A549 (cell line): ENCODE measurements around the gene MS4A6A. TPM values are rescaled to one million over a fixed set of nuclear protein-coding genes. Genes with fewer than 3 reads are reported as not detected.

Experiments used
- ATAC-seq, 2 experiments: fragments of 200-7000 bp in 1 of 2; fragments of >200 bp in 1 of 2; cut with Nextera tagmentation in 1 of 2; cut with Tn5 transposase in 1 of 2; 3 replicates each; pipeline versions ENCODE4 v1.8.0 to v1.9.1; 2018 to 2020; ENCODE audit warnings: mild to moderate bottlenecking in 1 of 2, moderate library complexity in 1 of 2
- CTCF ChIA-PET: fragments of 300-600 bp; sonication (Branson Sonifier 250); formaldehyde crosslinking; extraction: SDS; loops from one replicate; lab custom pipeline; 2021; ENCODE audit warnings: antibody characterized with exemption, inconsistent platforms; lab: Yijun Ruan, JAX
- POLR2A ChIA-PET: fragments of 350-600 bp; formaldehyde crosslinking; extraction: SDS; loops from one replicate; lab custom pipeline; 2021; ENCODE audit warnings: antibody characterized with exemption, inconsistent platforms; lab: Yijun Ruan, JAX
- DNase-seq, 2 experiments: peaks; one replicate each; pipeline versions ENCODE4 v3.0.0 to v3.0.0-alpha.2; 2011 to 2016; ENCODE audit warnings: low read depth in 1 of 2, low spot score in 1 of 2
- FAIRE-seq: peaks from 2 replicates; lab custom pipeline; 2011; peaks lifted over from hg19 to GRCh38; lab: Jason Lieb, UNC
- H3K27ac ChIP-seq, 2 experiments: fragments of >200 bp; sonication (Bioruptor Twin); formaldehyde crosslinking; 3 replicates each; pipeline ENCODE4 v1.5.1; 2016 to 2017
- H3K4me1 ChIP-seq: fragments of >200 bp; sonication (Bioruptor Twin); formaldehyde crosslinking; 3 replicates; pipeline ENCODE4 v1.6.1; 2016
- H3K4me2 ChIP-seq: fragments of >200 bp; sonication (Bioruptor Twin); formaldehyde crosslinking; 3 replicates; pipeline ENCODE4 v1.6.1; 2016
- H3K4me3 ChIP-seq: fragments of >200 bp; sonication (Bioruptor Twin); formaldehyde crosslinking; 3 replicates; pipeline ENCODE4 v1.5.1; 2016
- H3K9me3 ChIP-seq: fragments of >200 bp; sonication (Bioruptor Twin); formaldehyde crosslinking; 3 replicates; pipeline ENCODE4 v1.6.1; 2016
- BCL3 ChIP-seq: fragments of >200 bp; sonication (Bioruptor Twin); formaldehyde crosslinking; IDR thresholded peaks from 3 replicates; pipeline ENCODE4 v1.6.1; 2016
- BHLHE40 ChIP-seq: IDR thresholded peaks from 2 replicates; pipeline ENCODE4 v1.6.1; 2012; ENCODE audit warnings: low read depth, low read length, inconsistent platforms
- CHD2 ChIP-seq: fragments of 150-350 bp; IDR thresholded peaks from 2 replicates; pipeline ENCODE4 v1.6.1; 2014; ENCODE audit warnings: low read length; ENCODE audit not compliant: partially characterized antibody
- CHD4 ChIP-seq: fragments of 200-600 bp; sonication (generic); IDR thresholded peaks from 2 replicates; pipeline ENCODE4 v1.6.1; 2016; ENCODE audit warnings: antibody characterized with exemption, mild to moderate bottlenecking, borderline replicate concordance
- EHMT2 ChIP-seq: fragments of 200-600 bp; sonication (generic); IDR thresholded peaks from 2 replicates; pipeline ENCODE4 v1.6.1; 2016; ENCODE audit warnings: antibody characterized with exemption, low read depth, mild to moderate bottlenecking, moderate library complexity
- EP300 ChIP-seq, 2 experiments: fragments of >200 bp; sonication (Bioruptor Twin); formaldehyde crosslinking; IDR thresholded peaks; 2 replicates in 1 of 2; 3 replicates in 1 of 2; pipeline ENCODE4 v1.6.1; 2016 to 2017
- ESRRA ChIP-seq: fragments of 150-350 bp; IDR thresholded peaks from 2 replicates; pipeline ENCODE4 v1.6.1; 2014; ENCODE audit warnings: mild to moderate bottlenecking, low read length, borderline replicate concordance
- FOSB ChIP-seq: fragments of 250-450 bp; sonication (Bioruptor Pico); IDR thresholded peaks from 2 replicates; pipeline ENCODE4 v1.5.0; 2020; ENCODE audit warnings: mild to moderate bottlenecking, moderate library complexity
- HES2 ChIP-seq: fragments of >200 bp; sonication (Bioruptor Twin); formaldehyde crosslinking; IDR thresholded peaks from 2 replicates; pipeline ENCODE4 v1.6.1; 2016
- HEYL ChIP-seq: fragments of 250-450 bp; sonication (Bioruptor Pico); IDR thresholded peaks from 2 replicates; pipeline ENCODE4 v1.8.0; 2021; ENCODE audit warnings: mild to moderate bottlenecking, moderate library complexity
- HOXB13 ChIP-seq: fragments of 250-450 bp; sonication (Bioruptor Pico); IDR thresholded peaks from 2 replicates; pipeline ENCODE4 v1.5.0; 2020; ENCODE audit warnings: low read depth, mild to moderate bottlenecking, moderate library complexity
- HOXB5 ChIP-seq: fragments of 250-450 bp; sonication (Bioruptor Pico); IDR thresholded peaks from 2 replicates; pipeline ENCODE4 v1.5.0; 2020; ENCODE audit warnings: mild to moderate bottlenecking, moderate library complexity
- KDM1A ChIP-seq: fragments of 200-600 bp; sonication (generic); IDR thresholded peaks from 2 replicates; pipeline ENCODE4 v1.6.1; 2016; ENCODE audit warnings: low read depth, mild to moderate bottlenecking
- MAFK ChIP-seq: fragments of 450-650 bp; IDR thresholded peaks from 2 replicates; pipeline ENCODE4 v1.6.1; 2014; ENCODE audit not compliant: partially characterized antibody
- MYC ChIP-seq: IDR thresholded peaks from 2 replicates; pipeline ENCODE4 v1.6.1; 2012; ENCODE audit warnings: mild to moderate bottlenecking, inconsistent platforms, low read length, improper control_type of control experiment, borderline replicate concordance
- NFE2L2 ChIP-seq: fragments of 150-350 bp; conservative IDR thresholded peaks from 2 replicates; pipeline ENCODE4 v1.6.1; 2014; ENCODE audit warnings: low read length
- NR3C1 ChIP-seq: fragments of >200 bp; sonication (Bioruptor Twin); formaldehyde crosslinking; IDR thresholded peaks from 3 replicates; pipeline ENCODE4 v1.6.1; 2017
- POLR2A ChIP-seq: IDR thresholded peaks from 2 replicates; pipeline ENCODE4 v1.6.1; 2012; ENCODE audit warnings: mild to moderate bottlenecking, low read length
- RCOR1 ChIP-seq: fragments of 150-350 bp; IDR thresholded peaks from 2 replicates; pipeline ENCODE4 v1.6.1; 2014; ENCODE audit warnings: antibody characterized with exemption, low read length, low read depth
- REST ChIP-seq: fragments of 200-600 bp; sonication (generic); IDR thresholded peaks from 2 replicates; pipeline ENCODE4 v1.6.1; 2016; ENCODE audit warnings: antibody characterized with exemption, mild to moderate bottlenecking, moderate library complexity
- RFX5 ChIP-seq: fragments of 450-650 bp; IDR thresholded peaks from 2 replicates; pipeline ENCODE4 v1.7.1; 2014; ENCODE audit warnings: antibody characterized with exemption, mild to moderate bottlenecking, moderate library complexity
- RNF2 ChIP-seq: fragments of 200-600 bp; sonication (generic); IDR thresholded peaks from 2 replicates; pipeline ENCODE4 v1.6.1; 2016; ENCODE audit warnings: low read depth, mild to moderate bottlenecking, antibody characterized with exemption, moderate library complexity, borderline replicate concordance
- TFCP2L1 ChIP-seq: fragments of 250-450 bp; sonication (Bioruptor Pico); IDR thresholded peaks from 2 replicates; pipeline ENCODE4 v1.5.0; 2021; ENCODE audit warnings: mild to moderate bottlenecking
- ZC3H11A ChIP-seq: fragments of 450-650 bp; IDR thresholded peaks from 2 replicates; pipeline ENCODE4 v1.6.1; 2014; ENCODE audit warnings: antibody characterized with exemption, mild to moderate bottlenecking
- ZFP36 ChIP-seq: fragments of 450-650 bp; IDR thresholded peaks from 2 replicates; pipeline ENCODE4 v1.6.1; 2014; ENCODE audit warnings: borderline replicate concordance; ENCODE audit not compliant: partially characterized antibody
- ZNF302 ChIP-seq: fragments of 250-450 bp; sonication (Bioruptor Pico); IDR thresholded peaks from 2 replicates; pipeline ENCODE4 v1.9.0; 2021; ENCODE audit warnings: inconsistent platforms, mild to moderate bottlenecking, moderate library complexity
- WGBS: methylation state at CpG from one replicate; pipeline ENCODE4 v1.1.6; 2017; ENCODE audit errors: missing lambda C conversion rate; 5-methylcytosine and 5-hydroxymethylcytosine counted together
- polyA minus RNA-seq: library from RNA; depleted of rRNA, polyadenylated mRNA; stranded (reverse); fragments of >200 nt; gene quantifications from 2 replicates; pipeline ENCODE4 v1.2.3, GENCODE V29; 2011; rRNA and poly(A)+ RNA removed
- polyA plus RNA-seq, 4 experiments: library from polyadenylated mRNA; depleted of rRNA in 3 of 4; stranded (reverse); fragments of >200 nt; fragmentation: RNase III in 1 of 4; extraction: RNeasy Plus Mini Kit Qiagen cat#74134 plus additional on column Dnase treatment in 1 of 4; gene quantifications; 2 replicates in 3 of 4; 3 replicates in 1 of 4; pipeline ENCODE4 v1.2.3, GENCODE V29; 2011 to 2017

MS4A6A gene
- polyA plus RNA-seq (2011; rRNA removed): not detected in 2 replicates
- polyA plus RNA-seq (2012; cell fraction: cytosol; rRNA removed): not detected in 2 replicates
- polyA plus RNA-seq (2012; cell fraction: nucleus; rRNA removed): not detected in 2 replicates
- not detected in 3 replicates for polyA plus RNA-seq (2017; fragmentation: RNase III; extraction: RNeasy Plus Mini Kit Qiagen cat#74134 plus additional on column Dnase treatment)
- polyA minus RNA-seq: not detected in 2 replicates

- ChIA-PET CTCF (interaction anchor here (1.1 to 1.5 kb wide), 3 partner anchors 10 to 360 kb away, joined by 3 to 4 read pairs (median 4); no protein-coding TSS in a partner anchor), POLR2A (no interaction called here)
- FAIRE-seq (no peak), ATAC-seq (no peak), DNase-seq (no peak)
- no peaks in the 10 kb centered on the region for H3K4me1 ChIP-seq
- H3K9me3 ChIP-seq: no peaks in the 10 kb centered on the region
- TF ChIP-seq CHD2 (no peak), HEYL (no peak), REST (no peak), TFCP2L1 (CRISPR knock-in tag) (no peak), RFX5 (no peak), BHLHE40 (no peak), FOSB (CRISPR knock-in tag) (no peak), MYC (no peak), HOXB5 (CRISPR knock-in tag) (no peak), NR3C1 (no peak), EHMT2 (no peak), RCOR1 (no peak), RNF2 (no peak), NFE2L2 (no peak), ZC3H11A (no peak), ESRRA (no peak), KDM1A (no peak)
- H3K27ac ChIP-seq: no peak within 1 kb of the TSS
- no peak within 1 kb of the TSS for H3K4me3 ChIP-seq
- no peak within 1 kb of the TSS for H3K4me2 ChIP-seq
- WGBS: 4% methylated on average over 10 of the region's 10 CpGs
Observed at GRCh38 chr11:60182541-60183330, at the start of gene MS4A6A. TSS of gene MS4A6A (minus strand) at chr11:60183083. CDS start at chr11:60181727, 1,356 bp downstream.

GRCh38 chr11:60230681-60231080 lies 47.8 kb upstream of the MS4A6A start:
- CTCF ChIA-PET: no interaction called here
- WGBS: 2% methylated on average over 1 of the region's 1 CpG
- POLR2A ChIA-PET: no interaction called here
- TF ChIP-seq POLR2A: no peak
- TF ChIP-seq BCL3: no peak
- TF ChIP-seq HES2: no peak
- no peak for TF ChIP-seq HOXB13
- no peak for TF ChIP-seq TFCP2L1 (CRISPR knock-in tag)
- no peak for TF ChIP-seq CHD2
- TF ChIP-seq MAFK: no peak
- TF ChIP-seq REST: no peak
- TF ChIP-seq ZFP36: no peak
- no peak for TF ChIP-seq HEYL
- TF ChIP-seq EP300 (IDR thresholded peaks at IDR 0.05): no peak
- TF ChIP-seq CHD4: no peak
- no peak for TF ChIP-seq ZNF302
- no peak for TF ChIP-seq NR3C1

More at GRCh38 chr11:60230681-60231080, 47.8 kb upstream of the MS4A6A start:
- DNase-seq (no peak), ATAC-seq (no peak), FAIRE-seq (no peak)
- Histone ChIP-seq H3K27ac (no peak overlapping the region), H3K4me2 (no peak overlapping the region), H3K9me3 (no peaks in the 10 kb centered on the region), H3K4me1 (no peaks in the 10 kb centered on the region), H3K4me3 (no peak overlapping the region)
